SK-N-SH treated with all-trans-retinoic acid at 6 μM for 48 hours (cell line): Measurements from ENCODE around the gene GPHN.

ENCODE experiments used
- ATAC-seq: fragments of 200-7000 bp; cut with Tn5 transposase; 3 replicates; pipeline ENCODE4 v1.9.1; 2020; ENCODE audit warnings: mild to moderate bottlenecking, moderate library complexity
- ARNTL ChIP-seq: fragments of 450-650 bp; formaldehyde crosslinking; IDR thresholded peaks from 2 replicates; pipeline ENCODE4 v1.5.0; 2020; ENCODE audit warnings: low read depth, mild to moderate bottlenecking, moderate library complexity, borderline replicate concordance
- BACH2 ChIP-seq: fragments of 250-450 bp; sonication (Bioruptor Pico); IDR thresholded peaks from 2 replicates; pipeline ENCODE4 v1.9.0; 2021; ENCODE audit warnings: mild to moderate bottlenecking, borderline replicate concordance
- CSDC2 ChIP-seq: fragments of 250-450 bp; sonication (Bioruptor Pico); IDR thresholded peaks from 2 replicates; pipeline ENCODE4 v1.5.0; 2020; ENCODE audit warnings: mild to moderate bottlenecking, moderate library complexity
- CSRNP3 ChIP-seq: fragments of 250-450 bp; sonication (Bioruptor Pico); IDR thresholded peaks from 2 replicates; pipeline ENCODE4 v1.5.1; 2021; ENCODE audit warnings: mild to moderate bottlenecking, moderate library complexity
- ESRRG ChIP-seq: fragments of 250-450 bp; sonication (Bioruptor Pico); IDR thresholded peaks from 2 replicates; pipeline ENCODE4 v1.6.1; 2021; ENCODE audit warnings: mild to moderate bottlenecking
- GLIS3 ChIP-seq: fragments of 250-450 bp; sonication (Bioruptor Pico); IDR thresholded peaks from 2 replicates; pipeline ENCODE4 v1.5.0; 2020; ENCODE audit warnings: mild to moderate bottlenecking, moderate library complexity
- ISL1 ChIP-seq: fragments of 250-450 bp; sonication (Bioruptor Pico); IDR thresholded peaks from 2 replicates; pipeline ENCODE4 v2.1.2; 2022; ENCODE audit warnings: mild to moderate bottlenecking, moderate library complexity
- POU6F1 ChIP-seq: fragments of 250-450 bp; sonication (Bioruptor Pico); IDR thresholded peaks from 2 replicates; pipeline ENCODE4 v1.8.0; 2021; ENCODE audit warnings: low read depth, mild to moderate bottlenecking, moderate library complexity, borderline replicate concordance
- PPARA ChIP-seq: fragments of 250-450 bp; sonication (Bioruptor Pico); IDR thresholded peaks from 2 replicates; pipeline ENCODE4 v1.5.0; 2020; ENCODE audit warnings: mild to moderate bottlenecking, borderline replicate concordance
- RARB ChIP-seq: fragments of 250-450 bp; sonication (Bioruptor Pico); IDR thresholded peaks from 2 replicates; pipeline ENCODE4 v1.8.0; 2021; ENCODE audit warnings: mild to moderate bottlenecking, moderate library complexity
- SNAI2 ChIP-seq: fragments of 250-450 bp; sonication (Bioruptor Pico); IDR thresholded peaks from 2 replicates; pipeline ENCODE4 v1.5.0; 2020; ENCODE audit warnings: mild to moderate bottlenecking, moderate library complexity
- TCF4 ChIP-seq: fragments of 250-450 bp; sonication (Bioruptor Pico); IDR thresholded peaks from 2 replicates; pipeline ENCODE4 v1.8.0; 2021; ENCODE audit warnings: mild to moderate bottlenecking, moderate library complexity, borderline replicate concordance
- TOX ChIP-seq: fragments of 250-450 bp; sonication (Bioruptor Pico); IDR thresholded peaks from 2 replicates; pipeline ENCODE4 v1.8.0; 2021; ENCODE audit warnings: mild to moderate bottlenecking, moderate library complexity, borderline replicate concordance
- TSHZ2 ChIP-seq: fragments of 250-450 bp; sonication (Bioruptor Pico); IDR thresholded peaks from 2 replicates; pipeline ENCODE4 v1.5.0; 2020; ENCODE audit warnings: mild to moderate bottlenecking, moderate library complexity
- ZC3H10 ChIP-seq: fragments of 250-450 bp; sonication (Bioruptor Pico); IDR thresholded peaks from 2 replicates; pipeline ENCODE4 v1.5.1; 2021; ENCODE audit warnings: mild to moderate bottlenecking, moderate library complexity
- ZFP3 ChIP-seq: fragments of 250-450 bp; sonication (Bioruptor Pico); IDR thresholded peaks from 2 replicates; pipeline ENCODE4 v1.5.0; 2020; ENCODE audit warnings: mild to moderate bottlenecking, moderate library complexity
- ZFP30 ChIP-seq: fragments of 450-650 bp; formaldehyde crosslinking; IDR thresholded peaks from 2 replicates; pipeline ENCODE4 v1.5.0; 2022; ENCODE audit warnings: mild to moderate bottlenecking, moderate library complexity
- ZNF565 ChIP-seq: fragments of 450-650 bp; formaldehyde crosslinking; conservative IDR thresholded peaks from 2 replicates; pipeline ENCODE4 v1.5.0; 2020; ENCODE audit warnings: low read depth, mild to moderate bottlenecking, moderate library complexity
- ZNF70 ChIP-seq: fragments of 450-650 bp; formaldehyde crosslinking; IDR thresholded peaks from 2 replicates; pipeline ENCODE4 v1.5.0; 2020; ENCODE audit warnings: mild to moderate bottlenecking, moderate library complexity
- ZNF8 ChIP-seq: fragments of 450-650 bp; formaldehyde crosslinking; IDR thresholded peaks from 2 replicates; pipeline ENCODE4 v1.5.0; 2020; ENCODE audit warnings: mild to moderate bottlenecking, moderate library complexity
- TF ChIP-seq, protein P1 (sequence below): fragments of 250-450 bp; sonication (Bioruptor Pico); IDR thresholded peaks from 2 replicates; pipeline ENCODE4 v1.5.1; 2020; ENCODE audit warnings: low read depth, mild to moderate bottlenecking, moderate library complexity

GPHN gene

GRCh38 chr14:66645716-66646115, 137.8 kb downstream of the GPHN start:
- no peak for ATAC-seq

DNA sequence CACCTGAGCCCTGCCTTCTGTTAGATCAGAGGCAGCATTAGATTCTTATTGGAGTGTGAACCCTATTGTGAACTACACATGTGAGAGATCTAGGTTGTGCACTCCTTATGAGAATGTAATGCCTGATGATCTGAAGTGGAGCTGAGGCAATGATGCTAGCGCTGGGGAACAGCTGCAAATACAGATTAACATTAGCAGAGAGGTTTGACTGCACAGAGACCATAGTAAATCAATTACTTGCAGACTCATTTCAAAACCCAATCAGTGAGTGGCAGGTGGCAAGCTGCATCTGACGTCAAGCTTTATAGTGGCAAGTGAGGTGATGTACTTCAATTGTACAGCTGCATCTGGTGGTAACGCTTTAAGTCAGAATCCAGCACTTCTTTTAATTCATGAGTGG, 141.6 kb downstream of the GPHN start:
- TF ChIP-seq ZNF70 (CRISPR knock-in tag) (no peak), CSDC2 (no peak), SNAI2 (CRISPR knock-in tag) (no peak), ZFP30 (CRISPR knock-in tag) (no peak), GLIS3 (CRISPR knock-in tag) (no peak), ESRRG (no peak), ZNF8 (CRISPR knock-in tag) (no peak), ARNTL (no peak), POU6F1 (CRISPR knock-in tag) (no peak), RARB (CRISPR knock-in tag) (no peak), TSHZ2 (no peak), ISL1 (no peak), ZC3H10 (CRISPR knock-in tag) (no peak), CSRNP3 (CRISPR knock-in tag) (no peak)
- TF ChIP-seq, protein P1, sequence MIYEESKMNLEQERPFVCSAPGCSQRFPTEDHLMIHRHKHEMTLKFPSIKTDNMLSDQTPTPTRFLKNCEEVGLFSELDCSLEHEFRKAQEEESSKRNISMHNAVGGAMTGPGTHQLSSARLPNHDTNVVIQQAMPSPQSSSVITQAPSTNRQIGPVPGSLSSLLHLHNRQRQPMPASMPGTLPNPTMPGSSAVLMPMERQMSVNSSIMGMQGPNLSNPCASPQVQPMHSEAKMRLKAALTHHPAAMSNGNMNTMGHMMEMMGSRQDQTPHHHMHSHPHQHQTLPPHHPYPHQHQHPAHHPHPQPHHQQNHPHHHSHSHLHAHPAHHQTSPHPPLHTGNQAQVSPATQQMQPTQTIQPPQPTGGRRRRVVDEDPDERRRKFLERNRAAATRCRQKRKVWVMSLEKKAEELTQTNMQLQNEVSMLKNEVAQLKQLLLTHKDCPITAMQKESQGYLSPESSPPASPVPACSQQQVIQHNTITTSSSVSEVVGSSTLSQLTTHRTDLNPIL, result no peak
- no peak for ATAC-seq

More at GRCh38 chr14:66645716-66646115, 137.8 kb downstream of the GPHN start:
- TF ChIP-seq TOX (CRISPR knock-in tag), result no peak
- TF ChIP-seq ESRRG, result no peak
- TF ChIP-seq CSRNP3 (CRISPR knock-in tag), result no peak
- TF ChIP-seq, protein P1, result no peak
- no peak for TF ChIP-seq PPARA (CRISPR knock-in tag)
- no peak for TF ChIP-seq BACH2 (CRISPR knock-in tag)
- no peak for TF ChIP-seq ZFP3 (CRISPR knock-in tag)
- no peak for TF ChIP-seq CSDC2
- TF ChIP-seq ZFP30 (CRISPR knock-in tag), result no peak
- no peak for TF ChIP-seq GLIS3 (CRISPR knock-in tag)
- TF ChIP-seq ZNF70 (CRISPR knock-in tag), result no peak
- no peak for TF ChIP-seq ISL1
- TF ChIP-seq ZNF565 (CRISPR knock-in tag), result no peak
- TF ChIP-seq RARB (CRISPR knock-in tag), result no peak
- TF ChIP-seq SNAI2 (CRISPR knock-in tag), result no peak
- no peak for TF ChIP-seq ZNF8 (CRISPR knock-in tag)
- TF ChIP-seq, all 23 proteins: peak for 0

- ATAC-seq, result no peak
- no peak for TF ChIP-seq ESRRG
- TF ChIP-seq TOX (CRISPR knock-in tag), result no peak
- no peak for TF ChIP-seq ISL1
- no peak for TF ChIP-seq CSRNP3 (CRISPR knock-in tag)
- TF ChIP-seq CSDC2, result no peak
- no peak for TF ChIP-seq BACH2 (CRISPR knock-in tag)
- TF ChIP-seq, protein P1, result no peak
- no peak for TF ChIP-seq POU6F1 (CRISPR knock-in tag)
- TF ChIP-seq PPARA (CRISPR knock-in tag), result no peak
- no peak for TF ChIP-seq ZNF8 (CRISPR knock-in tag)
- no peak for TF ChIP-seq RARB (CRISPR knock-in tag)
- no peak for TF ChIP-seq TCF4 (CRISPR knock-in tag)
- no peak for TF ChIP-seq ZNF565 (CRISPR knock-in tag)
- no peak for TF ChIP-seq SNAI2 (CRISPR knock-in tag)
These were observed 142.6 kb downstream of the GPHN start for GRCh38 chr14:66650491-66650911.
